Mesothelial cell of epicardium (in vitro differentiated cells): ENCODE results near the gene TTR. TPM values are rescaled to one million over a fixed set of nuclear protein-coding genes. Genes with fewer than 3 reads are reported as not detected.

Experiments
- DNase-seq, 2 experiments: peaks; one replicate each; pipeline ENCODE4 v3.0.0; 2021; ENCODE audit warnings: low spot score in 2 of 2; ENCODE audit not compliant: unreplicated experiment in 2 of 2
- H3K27ac Mint-ChIP-seq: 2 replicates; pipeline ENCODE4 v1.8.0; 2021; ENCODE audit warnings: mixed read lengths
- H3K27me3 Mint-ChIP-seq: 2 replicates; pipeline ENCODE4 v1.8.0; 2021; ENCODE audit warnings: low read depth, mixed read lengths
- H3K36me3 Mint-ChIP-seq: 2 replicates; pipeline ENCODE4 v1.8.0; 2021; ENCODE audit warnings: mixed read lengths
- H3K4me1 Mint-ChIP-seq: 2 replicates; pipeline ENCODE4 v1.8.0; 2021; ENCODE audit warnings: mixed read lengths
- H3K4me3 Mint-ChIP-seq: 2 replicates; pipeline ENCODE4 v1.8.0; 2021; ENCODE audit warnings: mild to moderate bottlenecking, moderate library complexity, mixed read lengths
- H3K9me3 Mint-ChIP-seq: 2 replicates; pipeline ENCODE4 v1.8.0; 2021; ENCODE audit warnings: mixed read lengths
- CTCF ChIP-seq: fragments of 200-600 bp; sonication (generic); IDR thresholded peaks from one replicate; pipeline ENCODE4 v1.5.0; 2021; ENCODE audit warnings: antibody characterized with exemption; ENCODE audit not compliant: unreplicated experiment
- total RNA-seq: library from RNA; stranded (reverse); gene quantifications from 3 replicates; pipeline ENCODE4 v1.2.1, GENCODE V29; 2021

The TTR gene
- total RNA-seq, 1 donor from 2014 or later: not detected

DNA sequence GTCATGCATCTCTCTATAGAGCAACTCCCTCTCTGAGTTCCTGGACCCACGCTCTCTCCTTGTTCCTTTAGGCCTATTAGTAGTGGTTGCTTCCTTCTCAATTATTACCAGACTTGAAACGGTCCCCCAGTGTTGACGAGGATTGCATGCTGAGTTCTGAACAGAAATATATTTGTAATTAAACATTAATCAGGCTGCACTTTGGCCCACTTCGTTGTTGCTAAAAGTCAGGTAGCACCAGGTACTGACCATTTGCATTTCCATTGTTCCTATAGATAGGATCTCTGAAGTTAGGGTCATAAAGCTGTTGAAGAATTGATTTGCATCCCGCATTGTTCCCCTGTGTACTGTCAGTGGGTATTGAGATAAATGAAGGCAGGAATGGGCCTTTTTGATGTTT, 36.9 kb upstream of the TTR start:
- Mint-ChIP-seq H3K4me1 (peaks cover 15% of the 10 kb centered on the region), H3K4me3 (no peak overlapping the region), H3K9me3 (no peaks in the 10 kb centered on the region), H3K36me3 (peaks cover 9% of the 10 kb centered on the region), H3K27ac (no peak overlapping the region), H3K27me3 (peaks cover 1% of the 10 kb centered on the region)
- DNase-seq: no peak
- no peak for TF ChIP-seq CTCF

DNA sequence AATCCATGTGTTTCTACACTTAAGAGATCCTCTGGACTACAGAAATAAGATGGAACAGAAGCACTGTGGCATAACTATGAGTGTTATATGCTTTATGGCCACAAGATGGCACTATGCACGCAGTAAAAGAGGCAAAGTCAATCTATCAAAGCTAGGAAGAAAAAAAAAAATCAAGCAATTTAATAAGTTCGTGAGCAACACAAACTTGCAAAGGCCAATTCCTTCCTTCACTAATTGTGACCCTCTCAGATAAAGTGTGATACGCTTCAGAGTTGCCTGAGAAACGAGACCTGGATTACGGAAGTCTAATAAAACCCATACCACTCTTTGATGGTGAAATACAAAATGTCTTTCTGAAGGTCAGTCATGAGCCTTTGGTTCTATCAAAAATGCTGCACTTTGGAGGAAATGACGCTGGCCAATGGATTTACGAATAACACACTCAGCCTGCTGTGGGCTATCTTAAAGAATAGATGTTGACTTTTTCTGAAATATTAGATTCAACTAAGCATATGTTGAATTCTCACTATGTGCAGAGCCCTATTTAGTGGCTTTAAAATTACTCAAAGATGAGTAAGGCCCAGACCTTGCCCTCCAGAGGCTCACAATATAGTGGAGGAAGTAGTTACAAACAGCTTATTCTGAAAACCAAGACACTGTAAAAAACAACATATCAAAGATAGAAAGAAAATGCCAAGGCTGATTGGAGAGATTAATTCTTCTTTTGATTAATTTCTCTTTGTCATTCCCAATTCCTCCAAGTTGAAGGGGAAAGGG, 35.5 kb upstream of the TTR start:
- DNase-seq: peak in 1 of 2 experiments; percentile 54
- Mint-ChIP-seq H3K27me3 (peaks cover 1% of the 10 kb centered on the region), H3K4me3 (peak overlapping the region; percentile 38), H3K36me3 (peaks cover 5% of the 10 kb centered on the region), H3K27ac (no peak overlapping the region), H3K9me3 (no peaks in the 10 kb centered on the region), H3K4me1 (peaks cover 25% of the 10 kb centered on the region)
- TF ChIP-seq CTCF: peak; percentile 95

- Mint-ChIP-seq H3K36me3 (no peaks in the 10 kb centered on the region), H3K27me3 (peaks cover 1% of the 10 kb centered on the region), H3K4me1 (peaks cover 27% of the 10 kb centered on the region), H3K27ac (no peak overlapping the region), H3K4me3 (no peak overlapping the region), H3K9me3 (no peaks in the 10 kb centered on the region)
- no peak for TF ChIP-seq CTCF
- DNase-seq: no peak
Measured at GRCh38 chr18:31557446-31557845, 34.2 kb upstream of the TTR start.

DNA sequence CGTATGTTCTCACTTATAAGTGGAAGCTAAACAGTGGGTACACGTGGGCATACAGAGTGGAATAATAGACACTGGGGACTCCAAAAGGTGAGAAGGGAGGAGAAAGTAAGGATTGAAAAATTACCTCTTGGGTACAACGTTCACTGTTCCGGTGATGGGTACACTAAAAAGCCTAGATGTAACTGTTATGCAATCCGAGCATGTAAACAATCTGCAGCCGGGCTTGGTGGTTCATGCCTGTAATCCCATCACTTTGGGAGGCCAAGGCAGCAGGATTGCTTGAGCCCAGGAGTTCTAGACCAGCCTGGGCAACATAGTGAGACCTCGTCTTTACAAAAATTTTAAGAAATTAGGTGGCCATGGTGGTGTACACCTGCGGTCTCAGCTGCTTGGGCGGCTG, 33.1 kb upstream of the TTR start:
- Mint-ChIP-seq H3K4me3 (no peak overlapping the region), H3K27ac (no peak overlapping the region), H3K27me3 (peaks cover 1% of the 10 kb centered on the region), H3K9me3 (no peaks in the 10 kb centered on the region), H3K4me1 (peaks cover 33% of the 10 kb centered on the region), H3K36me3 (no peaks in the 10 kb centered on the region)
- no peak for TF ChIP-seq CTCF
- DNase-seq: no peak

DNA sequence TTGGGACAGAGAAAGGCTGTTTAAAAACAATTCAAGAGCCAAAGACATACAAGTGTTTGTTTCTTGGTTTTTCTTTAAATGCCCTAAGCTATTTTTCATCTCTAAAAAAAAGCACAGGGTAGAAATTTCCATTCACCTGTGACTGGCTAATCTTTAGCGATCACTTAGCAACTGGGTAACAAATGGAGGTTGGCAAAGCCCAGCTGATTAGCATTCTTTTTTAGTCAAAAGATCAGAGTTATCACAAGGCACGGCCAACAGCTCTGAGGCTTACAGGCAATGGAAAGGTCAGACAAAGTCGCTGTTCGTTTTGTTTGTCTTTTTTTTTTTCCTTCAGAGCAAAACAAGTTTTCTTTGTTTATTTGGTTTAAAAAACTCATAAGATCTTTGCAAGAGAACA, 29.0 kb upstream of the TTR start:
- no peak overlapping the region for H3K4me3 Mint-ChIP-seq
- no peaks in the 10 kb centered on the region for H3K27me3 Mint-ChIP-seq
- H3K36me3 Mint-ChIP-seq: no peaks in the 10 kb centered on the region
- no peaks in the 10 kb centered on the region for H3K9me3 Mint-ChIP-seq
- no peak for TF ChIP-seq CTCF
- DNase-seq: no peak
- no peak overlapping the region for H3K27ac Mint-ChIP-seq
- H3K4me1 Mint-ChIP-seq: peaks cover 26% of the 10 kb centered on the region

- DNase-seq: no peak
- no peak for TF ChIP-seq CTCF
- Mint-ChIP-seq H3K9me3 (no peaks in the 10 kb centered on the region), H3K27ac (no peak overlapping the region), H3K4me3 (no peak overlapping the region), H3K36me3 (no peaks in the 10 kb centered on the region), H3K27me3 (no peaks in the 10 kb centered on the region), H3K4me1 (peaks cover 26% of the 10 kb centered on the region)
Measured at GRCh38 chr18:31563778-31564177, 27.9 kb upstream of the TTR start.
